HUES6 (cell line): Measurements from ENCODE around the gene COL26A1.

ENCODE experiments used
- H3K27ac ChIP-seq: 2 replicates; pipeline ENCODE4 v1.7.0; 2013; ENCODE audit warnings: low read depth, mild to moderate bottlenecking, low read length, inconsistent platforms
- H3K27me3 ChIP-seq: 2 replicates; pipeline ENCODE4 v1.6.1; 2013; ENCODE audit warnings: low read length; ENCODE audit not compliant: control insufficient read depth, insufficient read depth
- H3K36me3 ChIP-seq: 2 replicates; pipeline ENCODE4 v1.6.1; 2013; ENCODE audit warnings: low read length; ENCODE audit not compliant: control insufficient read depth, insufficient read depth
- H3K4me1 ChIP-seq: 2 replicates; pipeline ENCODE4 v1.6.1; 2013; ENCODE audit warnings: low read length; ENCODE audit not compliant: control insufficient read depth, insufficient read depth
- H3K4me3 ChIP-seq: 2 replicates; pipeline ENCODE4 v1.5.1; 2013; ENCODE audit warnings: low read depth, low read length
- H3K9ac ChIP-seq: one replicate; pipeline ENCODE4 v1.6.1; 2013; ENCODE audit warnings: mild to moderate bottlenecking, low read length
- H3K9me3 ChIP-seq: 2 replicates; pipeline ENCODE4 v1.6.1; 2013; ENCODE audit warnings: low read depth, low read length; ENCODE audit not compliant: control insufficient read depth, insufficient read depth

Gene COL26A1

DNA sequence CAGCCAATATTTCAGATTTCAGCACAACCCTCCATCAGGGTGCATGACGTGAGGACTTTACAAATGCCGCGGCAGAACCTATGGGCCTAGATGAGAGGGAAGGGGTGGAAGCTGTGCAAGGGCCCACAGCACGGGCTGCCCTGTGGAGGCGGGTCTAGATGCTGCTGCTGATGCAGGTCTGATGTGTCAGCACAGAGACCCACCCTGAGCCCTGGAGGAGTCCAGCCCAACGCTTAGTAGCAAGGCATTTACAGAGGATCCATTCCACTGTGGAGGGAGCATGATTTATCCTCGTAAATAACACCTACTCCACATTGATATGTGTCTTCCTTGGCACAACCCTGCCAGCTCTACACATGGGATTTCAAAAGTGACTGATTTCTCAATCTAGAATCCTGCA lies 217.9 kb downstream of the COL26A1 start:
- Histone ChIP-seq H3K27ac (no peak overlapping the region), H3K4me3 (no peak overlapping the region), H3K4me1 (peaks cover 4% of the 10 kb centered on the region; the same call in 1 of the 2 replicates), H3K9me3 (peaks cover 28% of the 10 kb centered on the region), H3K27me3 (no peaks in the 10 kb centered on the region), H3K9ac (no peak overlapping the region), H3K36me3 (no peaks in the 10 kb centered on the region)

- H3K27ac ChIP-seq = no peak overlapping the region
- H3K9me3 ChIP-seq = peaks cover 22% of the 10 kb centered on the region
- no peaks in the 10 kb centered on the region; the same call in 1 of the 2 replicates for H3K4me1 ChIP-seq
- H3K9ac ChIP-seq = no peak overlapping the region
- no peaks in the 10 kb centered on the region for H3K36me3 ChIP-seq
- no peaks in the 10 kb centered on the region for H3K27me3 ChIP-seq
- no peak overlapping the region for H3K4me3 ChIP-seq
These were observed 219.2 kb downstream of the COL26A1 start for GRCh38 chr7:101581891-101582290.

GRCh38 chr7:101582971-101583370 lies 220.3 kb downstream of the COL26A1 start:
- H3K4me3 ChIP-seq = no peak overlapping the region
- H3K36me3 ChIP-seq = no peaks in the 10 kb centered on the region
- H3K27me3 ChIP-seq = no peaks in the 10 kb centered on the region
- no peak overlapping the region for H3K9ac ChIP-seq
- no peak overlapping the region for H3K27ac ChIP-seq
- H3K9me3 ChIP-seq = peaks cover 16% of the 10 kb centered on the region
- H3K4me1 ChIP-seq = no peaks in the 10 kb centered on the region; the same call in 1 of the 2 replicates

- Histone ChIP-seq H3K36me3 (no peaks in the 10 kb centered on the region), H3K27ac (no peak overlapping the region), H3K27me3 (no peaks in the 10 kb centered on the region), H3K9me3 (peaks cover 6% of the 10 kb centered on the region; the same call in 1 of the 2 replicates), H3K4me3 (no peak overlapping the region), H3K4me1 (no peaks in the 10 kb centered on the region; the same call in 1 of the 2 replicates), H3K9ac (no peak overlapping the region)
These were observed 223.6 kb downstream of the COL26A1 start for GRCh38 chr7:101586078-101586905.

DNA sequence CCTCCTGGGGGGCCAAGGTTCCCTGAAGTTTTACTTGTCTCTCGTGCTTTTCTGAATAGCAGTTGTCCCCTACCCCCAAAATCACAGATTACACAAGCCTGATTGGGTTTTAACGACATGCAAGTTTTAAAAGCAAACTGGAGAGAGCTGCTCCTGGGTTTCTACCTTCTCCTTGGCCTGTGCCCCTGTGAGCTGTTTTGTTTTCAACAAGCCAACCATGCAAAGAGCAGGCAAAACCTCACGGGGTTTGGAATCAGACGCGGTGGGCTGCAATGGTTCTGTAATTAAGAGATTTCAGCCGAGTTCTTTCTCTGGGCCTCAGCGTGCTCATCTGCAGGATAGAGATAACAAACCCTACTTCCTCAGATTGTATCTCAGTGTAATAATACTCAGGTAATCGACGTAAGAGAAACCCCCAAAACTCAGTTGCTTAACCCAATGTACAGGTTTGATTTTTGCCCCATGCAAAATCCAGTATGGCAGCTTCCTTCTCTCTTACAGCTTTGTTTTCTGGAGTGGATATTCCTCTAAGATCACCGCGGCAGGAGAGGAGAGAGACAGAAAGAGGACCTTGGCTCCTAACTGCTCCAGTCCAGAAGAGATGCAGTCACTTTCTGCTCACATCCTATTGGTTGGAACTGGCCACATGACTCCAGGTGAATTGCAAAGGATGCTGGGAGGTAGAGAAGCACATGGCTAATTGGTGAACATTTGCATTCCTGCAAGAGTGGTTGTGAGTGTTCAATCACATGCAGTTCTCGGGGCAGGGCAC lies 224.4 kb downstream of the COL26A1 start:
- peaks cover 6% of the 10 kb centered on the region; the same call in 1 of the 2 replicates for H3K9me3 ChIP-seq
- H3K27ac ChIP-seq = no peak overlapping the region
- no peak overlapping the region for H3K9ac ChIP-seq
- H3K4me3 ChIP-seq = no peak overlapping the region
- no peaks in the 10 kb centered on the region for H3K27me3 ChIP-seq
- no peaks in the 10 kb centered on the region for H3K36me3 ChIP-seq
- no peaks in the 10 kb centered on the region; the same call in 1 of the 2 replicates for H3K4me1 ChIP-seq

DNA sequence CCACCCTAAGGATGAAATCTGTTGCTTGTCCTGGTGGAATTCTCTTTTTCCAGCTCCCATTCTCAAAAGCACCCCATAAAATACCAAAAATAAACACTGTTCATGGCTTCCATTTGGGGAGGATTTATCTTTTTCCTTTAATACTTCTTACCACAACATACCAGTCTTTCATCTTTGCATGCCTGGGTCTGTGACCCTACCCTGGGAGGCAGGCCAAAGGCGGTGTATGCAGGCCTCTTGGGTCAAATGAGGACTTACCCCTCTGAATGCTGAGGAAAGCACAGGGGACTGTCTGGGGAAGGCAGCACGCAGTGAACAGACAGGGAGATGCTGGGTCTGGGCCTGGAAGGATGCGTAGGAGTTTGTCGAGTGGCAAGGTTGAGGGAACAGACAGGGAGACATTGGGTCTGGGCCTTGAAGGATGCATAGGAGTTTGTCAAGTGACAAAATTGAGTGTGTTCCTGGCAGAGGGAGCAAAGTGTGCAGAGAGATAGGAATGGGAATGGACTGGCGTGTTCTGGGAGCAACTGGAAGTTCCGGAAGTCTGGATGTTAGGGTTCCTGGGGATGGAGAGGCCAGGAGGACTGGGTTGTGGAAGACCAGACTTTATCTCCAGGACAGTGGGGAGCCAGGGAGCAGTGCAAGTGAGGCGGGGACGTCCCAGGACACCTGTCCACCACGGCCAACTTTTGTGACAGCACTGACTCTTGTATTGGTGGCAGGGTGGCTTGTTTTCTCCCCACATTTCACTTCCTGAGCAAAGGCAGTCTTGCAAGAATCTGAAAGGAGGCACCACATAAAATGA lies 225.7 kb downstream of the COL26A1 start:
- H3K4me3 ChIP-seq = no peak overlapping the region
- no peak overlapping the region for H3K9ac ChIP-seq
- H3K36me3 ChIP-seq = no peaks in the 10 kb centered on the region
- peaks cover 4% of the 10 kb centered on the region; the same call in 1 of the 2 replicates for H3K9me3 ChIP-seq
- no peaks in the 10 kb centered on the region for H3K27me3 ChIP-seq
- no peak overlapping the region for H3K27ac ChIP-seq
- H3K4me1 ChIP-seq = no peaks in the 10 kb centered on the region

GRCh38 chr7:101589052-101589451 lies 226.4 kb downstream of the COL26A1 start:
- Histone ChIP-seq H3K4me1 (no peaks in the 10 kb centered on the region), H3K9me3 (no peaks in the 10 kb centered on the region), H3K27me3 (no peaks in the 10 kb centered on the region), H3K9ac (no peak overlapping the region), H3K4me3 (no peak overlapping the region), H3K27ac (no peak overlapping the region), H3K36me3 (no peaks in the 10 kb centered on the region)

GRCh38 chr7:101589976-101590662 lies 227.4 kb downstream of the COL26A1 start:
- Histone ChIP-seq H3K36me3 (no peaks in the 10 kb centered on the region), H3K4me3 (no peak overlapping the region), H3K27ac (no peak overlapping the region), H3K4me1 (no peaks in the 10 kb centered on the region), H3K27me3 (no peaks in the 10 kb centered on the region), H3K9ac (no peak overlapping the region), H3K9me3 (no peaks in the 10 kb centered on the region)

GRCh38 chr7:101590663-101591435 lies 228.2 kb downstream of the COL26A1 start:
- no peaks in the 10 kb centered on the region for H3K4me1 ChIP-seq
- no peak overlapping the region for H3K27ac ChIP-seq
- no peaks in the 10 kb centered on the region for H3K9me3 ChIP-seq
- H3K27me3 ChIP-seq = no peaks in the 10 kb centered on the region
- H3K36me3 ChIP-seq = no peaks in the 10 kb centered on the region
- no peak overlapping the region for H3K4me3 ChIP-seq
- no peak overlapping the region for H3K9ac ChIP-seq

DNA sequence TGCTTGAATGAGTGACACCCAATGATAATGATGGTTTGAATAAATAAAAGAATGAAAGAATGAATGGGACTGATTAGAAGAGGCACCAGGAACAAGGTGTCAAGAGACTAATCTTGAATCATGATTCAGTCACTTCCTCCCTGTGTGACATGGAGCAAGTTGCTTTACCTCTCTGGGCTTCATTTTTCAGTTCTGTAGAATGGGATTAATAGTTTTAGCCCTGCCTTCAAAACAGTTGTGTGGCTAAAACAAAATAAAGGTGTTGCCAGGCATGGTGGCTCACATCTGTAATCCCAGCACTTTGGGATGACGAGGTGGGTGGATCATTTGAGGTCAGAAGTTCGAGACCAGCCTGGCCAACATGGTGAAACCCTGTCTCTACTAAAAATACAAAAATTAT lies 228.8 kb downstream of the COL26A1 start:
- H3K27me3 ChIP-seq = no peaks in the 10 kb centered on the region
- no peaks in the 10 kb centered on the region for H3K9me3 ChIP-seq
- H3K4me1 ChIP-seq = no peaks in the 10 kb centered on the region
- H3K27ac ChIP-seq = no peak overlapping the region
- no peaks in the 10 kb centered on the region for H3K36me3 ChIP-seq
- no peak overlapping the region for H3K4me3 ChIP-seq
- no peak overlapping the region for H3K9ac ChIP-seq
